Measurements from ENCODE around the gene SESN1.

Gene SESN1

DNA sequence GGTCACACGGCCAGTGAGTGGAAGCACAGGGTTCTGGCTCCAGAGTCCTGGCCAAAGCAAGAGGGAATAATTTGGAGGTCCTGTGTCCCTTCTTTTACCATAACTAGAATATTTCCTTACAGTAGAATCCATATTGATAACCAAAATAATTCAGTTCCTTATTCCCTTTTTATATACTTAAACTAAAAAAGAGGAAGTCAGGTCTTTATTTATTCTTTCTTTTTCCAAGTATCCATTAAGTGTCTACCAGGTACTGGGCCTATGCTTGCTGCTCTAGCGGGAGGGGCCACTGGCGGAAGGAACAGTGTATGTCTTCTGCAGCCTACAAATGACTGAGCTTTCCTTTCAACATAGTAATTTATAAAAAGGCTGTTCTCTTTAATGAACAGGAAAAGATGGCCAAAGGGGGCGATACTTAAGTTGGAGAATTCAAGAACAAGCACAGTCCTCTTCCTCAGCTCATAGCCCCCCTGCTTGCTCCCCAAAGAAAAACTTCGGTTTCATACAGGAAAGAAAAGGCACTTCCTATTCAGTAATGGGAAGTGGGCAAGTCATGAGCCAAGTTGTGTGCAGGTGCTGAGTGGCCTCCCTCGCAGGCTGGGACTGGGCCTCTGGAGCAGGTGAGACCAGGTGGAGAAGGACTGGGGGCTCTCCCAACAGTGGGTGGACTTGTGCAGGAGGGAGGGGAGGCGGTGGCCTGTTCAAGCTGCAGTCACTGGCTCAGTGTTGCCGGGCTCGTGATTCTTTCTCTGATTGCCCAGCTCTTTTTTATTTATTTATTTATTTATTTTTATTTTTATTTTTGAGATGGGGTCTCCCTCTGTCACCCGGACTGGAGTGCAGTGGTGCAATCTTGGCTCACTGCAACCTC, 135.5 kb downstream of the SESN1 start:
- H3K27ac ChIP-seq (ENCODE audit: low read length) = no peak overlapping the region
- no peak overlapping the region for H2AFZ ChIP-seq (ENCODE audit: low read depth, low read length)
- no peaks in the 10 kb centered on the region for H3K36me3 ChIP-seq (ENCODE audit: insufficient read depth, low read length)

GRCh38 chr6:108957221-108957620, 137.4 kb downstream of the SESN1 start:
- no peak overlapping the region for H3K27ac ChIP-seq (ENCODE audit: low read length)

More for the DNA sequence above, 135.5 kb downstream of the SESN1 start:
- no peaks in the 10 kb centered on the region for H4K20me1 ChIP-seq (ENCODE audit: insufficient read depth, low read length)
- H3K27me3 ChIP-seq (ENCODE audit: insufficient read depth, low read length, poor library complexity) = no peaks in the 10 kb centered on the region
- H3K4me1 ChIP-seq (ENCODE audit: insufficient read depth, low read length) = no peaks in the 10 kb centered on the region
- TF ChIP-seq, protein P1, sequence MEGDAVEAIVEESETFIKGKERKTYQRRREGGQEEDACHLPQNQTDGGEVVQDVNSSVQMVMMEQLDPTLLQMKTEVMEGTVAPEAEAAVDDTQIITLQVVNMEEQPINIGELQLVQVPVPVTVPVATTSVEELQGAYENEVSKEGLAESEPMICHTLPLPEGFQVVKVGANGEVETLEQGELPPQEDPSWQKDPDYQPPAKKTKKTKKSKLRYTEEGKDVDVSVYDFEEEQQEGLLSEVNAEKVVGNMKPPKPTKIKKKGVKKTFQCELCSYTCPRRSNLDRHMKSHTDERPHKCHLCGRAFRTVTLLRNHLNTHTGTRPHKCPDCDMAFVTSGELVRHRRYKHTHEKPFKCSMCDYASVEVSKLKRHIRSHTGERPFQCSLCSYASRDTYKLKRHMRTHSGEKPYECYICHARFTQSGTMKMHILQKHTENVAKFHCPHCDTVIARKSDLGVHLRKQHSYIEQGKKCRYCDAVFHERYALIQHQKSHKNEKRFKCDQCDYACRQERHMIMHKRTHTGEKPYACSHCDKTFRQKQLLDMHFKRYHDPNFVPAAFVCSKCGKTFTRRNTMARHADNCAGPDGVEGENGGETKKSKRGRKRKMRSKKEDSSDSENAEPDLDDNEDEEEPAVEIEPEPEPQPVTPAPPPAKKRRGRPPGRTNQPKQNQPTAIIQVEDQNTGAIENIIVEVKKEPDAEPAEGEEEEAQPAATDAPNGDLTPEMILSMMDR (IDR thresholded peaks at IDR 0.05; ENCODE audit: borderline replicate concordance, extremely low read depth, low read length, poor library complexity, severe bottlenecking) = no peak
- no peaks in the 10 kb centered on the region for H3K79me2 ChIP-seq (ENCODE audit: insufficient read depth, low read length)
- H3K9ac ChIP-seq (ENCODE audit: low read depth, low read length) = no peak overlapping the region
- H3K4me3 ChIP-seq (ENCODE audit: low read depth in 1 of 2, low read length in 2 of 2) = no peak overlapping the region
- H3K9me3 ChIP-seq (ENCODE audit: insufficient read depth, low read length, severe bottlenecking) = no peaks in the 10 kb centered on the region
- DNase-seq (no peak), ATAC-seq (ENCODE audit: insufficient read depth, low read depth) (no peak)
- H3K4me2 ChIP-seq (ENCODE audit: insufficient read depth, low read length) = no peak overlapping the region

DNA sequence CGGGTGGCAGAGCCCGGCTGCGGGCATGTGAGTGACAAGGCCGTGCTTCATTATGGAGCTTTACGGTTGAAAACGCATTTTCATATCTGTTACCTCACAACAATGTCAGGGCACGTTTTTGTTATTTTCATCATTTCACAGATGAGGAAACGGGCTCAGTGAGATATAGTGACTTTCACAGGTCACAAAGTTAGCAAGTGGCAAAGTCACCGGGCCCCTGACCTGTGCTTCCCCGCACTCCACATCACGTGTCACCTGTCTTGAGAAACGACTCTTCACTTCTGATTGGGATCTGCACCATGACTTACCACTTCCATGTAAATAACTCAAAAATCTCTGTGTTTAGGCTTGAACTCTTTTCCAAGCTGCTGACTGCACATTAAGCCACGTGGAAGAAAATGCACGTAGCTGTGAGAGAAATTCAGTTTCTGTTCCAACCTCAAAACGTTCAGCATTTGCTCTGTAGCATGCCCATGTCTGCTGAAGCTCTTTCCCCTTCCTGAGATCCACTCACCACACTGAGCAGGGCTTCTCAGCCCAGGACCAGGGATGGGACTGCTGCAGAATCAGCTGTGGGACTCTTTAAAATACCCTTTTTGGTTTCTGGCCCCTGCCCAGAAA, 139.2 kb downstream of the SESN1 start:
- H3K4me1 ChIP-seq (ENCODE audit: insufficient read depth, low read length) = no peaks in the 10 kb centered on the region
- H3K79me2 ChIP-seq (ENCODE audit: insufficient read depth, low read length) = no peaks in the 10 kb centered on the region
- no peak overlapping the region for H2AFZ ChIP-seq (ENCODE audit: low read depth, low read length)
- H3K27ac ChIP-seq (ENCODE audit: low read length) = no peak overlapping the region
- no peak overlapping the region for H3K4me2 ChIP-seq (ENCODE audit: insufficient read depth, low read length)
- H3K27me3 ChIP-seq (ENCODE audit: insufficient read depth, low read length, poor library complexity) = no peaks in the 10 kb centered on the region
- DNase-seq (no peak), ATAC-seq (ENCODE audit: insufficient read depth, low read depth) (no peak)
- H3K9me3 ChIP-seq (ENCODE audit: insufficient read depth, low read length, severe bottlenecking) = no peaks in the 10 kb centered on the region
- TF ChIP-seq, protein P1 (IDR thresholded peaks at IDR 0.05; ENCODE audit: borderline replicate concordance, extremely low read depth, low read length, poor library complexity, severe bottlenecking) = no peak
- no peak for TF ChIP-seq EZH2 (IDR thresholded peaks at IDR 0.05; ENCODE audit: borderline replicate concordance, low read depth, low read length, severe bottlenecking)
- no peaks in the 10 kb centered on the region for H4K20me1 ChIP-seq (ENCODE audit: insufficient read depth, low read length)
- no peak overlapping the region for H3K4me3 ChIP-seq (ENCODE audit: low read depth in 1 of 2, low read length in 2 of 2)
- no peak overlapping the region for H3K9ac ChIP-seq (ENCODE audit: low read depth, low read length)
- H3K36me3 ChIP-seq (ENCODE audit: insufficient read depth, low read length) = no peaks in the 10 kb centered on the region

More at GRCh38 chr6:108957221-108957620, 137.4 kb downstream of the SESN1 start:
- TF ChIP-seq, protein P1 (IDR thresholded peaks at IDR 0.05; ENCODE audit: borderline replicate concordance, extremely low read depth, low read length, poor library complexity, severe bottlenecking) = no peak
- TF ChIP-seq EZH2 (IDR thresholded peaks at IDR 0.05; ENCODE audit: borderline replicate concordance, low read depth, low read length, severe bottlenecking) = no peak
- Histone ChIP-seq H4K20me1 (ENCODE audit: insufficient read depth, low read length) (no peaks in the 10 kb centered on the region), H3K79me2 (ENCODE audit: insufficient read depth, low read length) (no peaks in the 10 kb centered on the region), H2AFZ (ENCODE audit: low read depth, low read length) (no peak overlapping the region), H3K36me3 (ENCODE audit: insufficient read depth, low read length) (no peaks in the 10 kb centered on the region), H3K4me1 (ENCODE audit: insufficient read depth, low read length) (no peaks in the 10 kb centered on the region), H3K27me3 (ENCODE audit: insufficient read depth, low read length, poor library complexity) (no peaks in the 10 kb centered on the region), H3K4me3 (ENCODE audit: low read depth in 1 of 2, low read length in 2 of 2) (no peak overlapping the region), H3K9ac (ENCODE audit: low read depth, low read length) (no peak overlapping the region), H3K4me2 (ENCODE audit: insufficient read depth, low read length) (no peak overlapping the region), H3K9me3 (ENCODE audit: insufficient read depth, low read length, severe bottlenecking) (no peaks in the 10 kb centered on the region)
- DNase-seq (no peak), ATAC-seq (ENCODE audit: insufficient read depth, low read depth) (no peak)

All from DND-41 (cell line).